B cell (primary cell): ENCODE measurements around the gene RFX2.

Source experiments
- EZH2 ChIP-seq: IDR thresholded peaks from 2 replicates; pipeline ENCODE4 v1.6.1; 2012; ENCODE audit warnings: borderline replicate concordance, low read depth, mild to moderate bottlenecking, moderate library complexity, low read length; ENCODE audit not compliant: insufficient read depth, poor library complexity, severe bottlenecking
- TF ChIP-seq, protein P1 (sequence below): fragments of 200-600 bp; IDR thresholded peaks from one replicate; pipeline ENCODE4 v1.8.0; 2022; ENCODE audit warnings: antibody characterized with exemption, mild to moderate bottlenecking

DNA sequence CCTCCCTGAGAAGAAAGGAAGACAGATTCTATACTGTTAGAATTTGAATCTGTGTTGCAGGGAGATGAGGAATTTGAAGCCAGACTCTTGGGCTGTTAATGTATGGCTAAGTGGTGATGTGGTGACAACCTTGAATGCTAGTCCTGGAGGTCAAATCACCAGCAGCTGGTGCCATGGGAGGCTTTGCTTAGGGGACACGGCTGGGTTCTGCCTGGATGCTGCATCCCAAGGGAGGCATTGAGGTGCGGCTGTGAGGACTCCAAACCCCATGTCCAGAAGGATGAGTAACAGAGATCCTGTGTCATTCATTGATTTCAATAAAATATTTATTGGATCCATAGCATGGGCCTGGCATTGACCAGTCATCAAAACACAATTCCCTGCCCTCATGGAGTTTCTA, 42.3 kb downstream of the RFX2 start:
- TF ChIP-seq, protein P1, sequence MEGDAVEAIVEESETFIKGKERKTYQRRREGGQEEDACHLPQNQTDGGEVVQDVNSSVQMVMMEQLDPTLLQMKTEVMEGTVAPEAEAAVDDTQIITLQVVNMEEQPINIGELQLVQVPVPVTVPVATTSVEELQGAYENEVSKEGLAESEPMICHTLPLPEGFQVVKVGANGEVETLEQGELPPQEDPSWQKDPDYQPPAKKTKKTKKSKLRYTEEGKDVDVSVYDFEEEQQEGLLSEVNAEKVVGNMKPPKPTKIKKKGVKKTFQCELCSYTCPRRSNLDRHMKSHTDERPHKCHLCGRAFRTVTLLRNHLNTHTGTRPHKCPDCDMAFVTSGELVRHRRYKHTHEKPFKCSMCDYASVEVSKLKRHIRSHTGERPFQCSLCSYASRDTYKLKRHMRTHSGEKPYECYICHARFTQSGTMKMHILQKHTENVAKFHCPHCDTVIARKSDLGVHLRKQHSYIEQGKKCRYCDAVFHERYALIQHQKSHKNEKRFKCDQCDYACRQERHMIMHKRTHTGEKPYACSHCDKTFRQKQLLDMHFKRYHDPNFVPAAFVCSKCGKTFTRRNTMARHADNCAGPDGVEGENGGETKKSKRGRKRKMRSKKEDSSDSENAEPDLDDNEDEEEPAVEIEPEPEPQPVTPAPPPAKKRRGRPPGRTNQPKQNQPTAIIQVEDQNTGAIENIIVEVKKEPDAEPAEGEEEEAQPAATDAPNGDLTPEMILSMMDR, result no peak
- no peak for TF ChIP-seq EZH2
